Activated CD8-positive, alpha-beta T cell treated with anti-CD3 and anti-CD28 coated beads for 36 hours (primary cell): ENCODE results near the gene LRRC4C. TPM values are rescaled to one million over a fixed set of nuclear protein-coding genes. Genes with fewer than 3 reads are reported as not detected.

Experiments
- ATAC-seq: fragments of 200-7000 bp; cut with Tn5 transposase; one replicate; pipeline ENCODE4 v1.10.0; 2021; ENCODE audit warnings: mild to moderate bottlenecking, moderate library complexity
- CTCF ChIA-PET: fragments of 350-600 bp; sonication (Branson Sonifier 250); formaldehyde crosslinking; loops from one replicate; lab custom pipeline; 2021; ENCODE audit warnings: antibody characterized with exemption; lab: Charles Lee
- POLR2A ChIA-PET: fragments of 350-600 bp; sonication (Branson Sonifier 250); formaldehyde crosslinking; loops from one replicate; lab custom pipeline; 2021; ENCODE audit warnings: antibody characterized with exemption; lab: Charles Lee
- DNase-seq: peaks from one replicate; pipeline ENCODE4 v3.0.0-alpha.2; 2020
- H3K27ac Mint-ChIP-seq: one replicate; pipeline ENCODE4 v1.8.0; 2021; ENCODE audit warnings: mild to moderate bottlenecking, mixed read lengths
- H3K27me3 Mint-ChIP-seq: one replicate; pipeline ENCODE4 v1.8.0; 2021; ENCODE audit warnings: mixed read lengths
- H3K36me3 Mint-ChIP-seq: one replicate; pipeline ENCODE4 v1.8.0; 2021; ENCODE audit warnings: low read depth, mixed read lengths
- H3K4me1 Mint-ChIP-seq: one replicate; pipeline ENCODE4 v1.8.0; 2021; ENCODE audit warnings: low read depth, mixed read lengths
- H3K4me3 Mint-ChIP-seq: one replicate; pipeline ENCODE4 v1.8.0; 2021; ENCODE audit warnings: mild to moderate bottlenecking, moderate library complexity, mixed read lengths
- H3K9me3 Mint-ChIP-seq: one replicate; pipeline ENCODE4 v1.8.0; 2021; ENCODE audit warnings: mixed read lengths
- intact Hi-C: fragments of 100-400 bp; cut with micrococcal nuclease; formaldehyde crosslinking; loops from one replicate; pipeline ENCODE4 v1.10.0; 2022
- total RNA-seq, 2 experiments: library from RNA; stranded (reverse); gene quantifications; one replicate each; pipeline ENCODE4 v1.2.3, GENCODE V29; 2021
- TF ChIP-seq, protein P1 (sequence below): fragments of 200-600 bp; IDR thresholded peaks from one replicate; pipeline ENCODE4 v1.8.0; 2022; ENCODE audit warnings: antibody characterized with exemption, mild to moderate bottlenecking

Gene LRRC4C
- total RNA-seq, 2 experiments from 2014 or later: not detected

- intact Hi-C loops: no loop called here
- DNase-seq (peak; percentile 9), ATAC-seq (no peak)
- Mint-ChIP-seq H3K4me1 (no peaks in the 10 kb centered on the region), H3K27me3 (no peaks in the 10 kb centered on the region), H3K4me3 (no peak overlapping the region), H3K36me3 (no peaks in the 10 kb centered on the region), H3K27ac (no peak overlapping the region), H3K9me3 (peaks cover 20% of the 10 kb centered on the region)
- ChIA-PET CTCF (no interaction called here), POLR2A (no interaction called here)
- TF ChIP-seq, protein P1, sequence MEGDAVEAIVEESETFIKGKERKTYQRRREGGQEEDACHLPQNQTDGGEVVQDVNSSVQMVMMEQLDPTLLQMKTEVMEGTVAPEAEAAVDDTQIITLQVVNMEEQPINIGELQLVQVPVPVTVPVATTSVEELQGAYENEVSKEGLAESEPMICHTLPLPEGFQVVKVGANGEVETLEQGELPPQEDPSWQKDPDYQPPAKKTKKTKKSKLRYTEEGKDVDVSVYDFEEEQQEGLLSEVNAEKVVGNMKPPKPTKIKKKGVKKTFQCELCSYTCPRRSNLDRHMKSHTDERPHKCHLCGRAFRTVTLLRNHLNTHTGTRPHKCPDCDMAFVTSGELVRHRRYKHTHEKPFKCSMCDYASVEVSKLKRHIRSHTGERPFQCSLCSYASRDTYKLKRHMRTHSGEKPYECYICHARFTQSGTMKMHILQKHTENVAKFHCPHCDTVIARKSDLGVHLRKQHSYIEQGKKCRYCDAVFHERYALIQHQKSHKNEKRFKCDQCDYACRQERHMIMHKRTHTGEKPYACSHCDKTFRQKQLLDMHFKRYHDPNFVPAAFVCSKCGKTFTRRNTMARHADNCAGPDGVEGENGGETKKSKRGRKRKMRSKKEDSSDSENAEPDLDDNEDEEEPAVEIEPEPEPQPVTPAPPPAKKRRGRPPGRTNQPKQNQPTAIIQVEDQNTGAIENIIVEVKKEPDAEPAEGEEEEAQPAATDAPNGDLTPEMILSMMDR: peak; percentile 60
Observed at GRCh38 chr11:40722179-40722795, 737.2 kb downstream of the LRRC4C start.

GRCh38 chr11:40716344-40717130 lies 742.9 kb downstream of the LRRC4C start:
- no peaks in the 10 kb centered on the region for H3K4me1 Mint-ChIP-seq
- H3K27me3 Mint-ChIP-seq: no peaks in the 10 kb centered on the region
- TF ChIP-seq, protein P1: no peak
- H3K9me3 Mint-ChIP-seq: peaks cover 7% of the 10 kb centered on the region
- ChIA-PET POLR2A (no interaction called here), CTCF (no interaction called here)
- intact Hi-C loops: no loop called here
- H3K36me3 Mint-ChIP-seq: no peaks in the 10 kb centered on the region
- ATAC-seq (no peak), DNase-seq (no peak)
- H3K27ac Mint-ChIP-seq: no peak overlapping the region
- no peak overlapping the region for H3K4me3 Mint-ChIP-seq

- no peak overlapping the region for H3K27ac Mint-ChIP-seq
- DNase-seq (no peak), ATAC-seq (no peak)
- peaks cover 13% of the 10 kb centered on the region for H3K9me3 Mint-ChIP-seq
- H3K4me1 Mint-ChIP-seq: no peaks in the 10 kb centered on the region
- no peaks in the 10 kb centered on the region for H3K27me3 Mint-ChIP-seq
- TF ChIP-seq, protein P1: no peak
- H3K4me3 Mint-ChIP-seq: no peak overlapping the region
- ChIA-PET POLR2A (interaction anchor here (0.6 kb wide), 1 partner anchor 26 kb away, joined by 3 read pairs; no protein-coding TSS in a partner anchor), CTCF (no interaction called here)
- intact Hi-C loops: no loop called here
- H3K36me3 Mint-ChIP-seq: no peaks in the 10 kb centered on the region
Observed at GRCh38 chr11:40713083-40713482, 746.4 kb downstream of the LRRC4C start.

GRCh38 chr11:40701027-40701426 lies 758.4 kb downstream of the LRRC4C start:
- Mint-ChIP-seq H3K36me3 (no peaks in the 10 kb centered on the region), H3K4me1 (no peaks in the 10 kb centered on the region), H3K4me3 (no peak overlapping the region), H3K27ac (no peak overlapping the region), H3K27me3 (no peaks in the 10 kb centered on the region), H3K9me3 (peaks cover 3% of the 10 kb centered on the region)
- intact Hi-C loops: no loop called here
- ATAC-seq (no peak), DNase-seq (no peak)
- ChIA-PET CTCF (no interaction called here), POLR2A (no interaction called here)
- TF ChIP-seq, protein P1: no peak

- peaks cover 17% of the 10 kb centered on the region for H3K9me3 Mint-ChIP-seq
- no peaks in the 10 kb centered on the region for H3K36me3 Mint-ChIP-seq
- intact Hi-C loops: no loop called here
- ChIA-PET CTCF (no interaction called here), POLR2A (no interaction called here)
- no peak for ATAC-seq
- TF ChIP-seq, protein P1: no peak
- H3K4me3 Mint-ChIP-seq: no peak overlapping the region
- no peaks in the 10 kb centered on the region for H3K27me3 Mint-ChIP-seq
- H3K4me1 Mint-ChIP-seq: no peaks in the 10 kb centered on the region
- H3K27ac Mint-ChIP-seq: no peak overlapping the region
- no peak for DNase-seq
Observed at GRCh38 chr11:40689823-40690222, 769.6 kb downstream of the LRRC4C start.
